OCI-LY3 (cell line): ENCODE results near the gene SOD1.

Experiments
- H2AFZ ChIP-seq: fragments of 200-600, 300-600 bp; shearing (Covaris generic); 2 replicates; pipeline ENCODE4 v1.6.0; 2014; ENCODE audit warnings: antibody characterized with exemption, low read depth, low read length
- H3K27ac ChIP-seq: fragments of 200-600, 300-600 bp; sonication (generic); 2 replicates; pipeline ENCODE4 v1.5.1; 2014; ENCODE audit warnings: mild to moderate bottlenecking, low read length, moderate library complexity, mixed read lengths
- H3K27me3 ChIP-seq: fragments of 200-600, 300-600 bp; sonication (generic); 2 replicates; pipeline ENCODE4 v1.6.1; 2014; ENCODE audit warnings: low read depth, low read length, mixed read lengths
- H3K36me3 ChIP-seq: fragments of 200-600, 300-600 bp; sonication (generic); replicated peaks from 2 replicates; pipeline ENCODE3; 2014; ENCODE audit warnings: low read depth, low read length, mixed read lengths
- H3K4me1 ChIP-seq: fragments of 300-600, 200-600 bp; sonication (generic); 2 replicates; pipeline ENCODE4 v1.6.1; 2014; ENCODE audit warnings: low read length, mixed read lengths
- H3K4me2 ChIP-seq: fragments of 200-600, 300-600 bp; sonication (generic); 2 replicates; pipeline ENCODE4 v1.6.1; 2014; ENCODE audit warnings: low read length, mixed read lengths
- H3K4me3 ChIP-seq: fragments of 300-600, 200-600 bp; sonication (generic); 2 replicates; pipeline ENCODE4 v1.5.1; 2014; ENCODE audit warnings: antibody characterized with exemption, mild to moderate bottlenecking, low read length, moderate library complexity
- H3K79me2 ChIP-seq: fragments of 300-600, 200-600 bp; shearing (Covaris generic); 2 replicates; pipeline ENCODE4 v1.6.1; 2014; ENCODE audit warnings: mild to moderate bottlenecking, low read length, mixed read lengths
- H3K9ac ChIP-seq: fragments of 300-600, 200-600 bp; shearing (Covaris generic); 2 replicates; pipeline ENCODE4 v1.6.0; 2014; ENCODE audit warnings: mild to moderate bottlenecking, low read length, moderate library complexity
- H3K9me3 ChIP-seq: fragments of 200-600, 300-600 bp; shearing (Covaris generic); 2 replicates; pipeline ENCODE4 v1.6.1; 2014; ENCODE audit warnings: low read length, mixed read lengths; ENCODE audit not compliant: insufficient read depth
- H4K20me1 ChIP-seq: fragments of 200-600, 300-600 bp; sonication (generic); 2 replicates; pipeline ENCODE4 v1.6.1; 2016; ENCODE audit warnings: low read length, mixed read lengths; ENCODE audit not compliant: insufficient read depth
- CTCF ChIP-seq: fragments of 200-600, 300-600 bp; sonication (generic); IDR thresholded peaks from 2 replicates; pipeline ENCODE4 v1.5.1; 2014; ENCODE audit warnings: antibody characterized with exemption, low read length, low read depth
- EZH2phosphoT487 ChIP-seq: fragments of 200-600 bp; shearing (Covaris generic); IDR thresholded peaks from 2 replicates; pipeline ENCODE4 v1.6.1; 2018; ENCODE audit warnings: antibody characterized with exemption, mixed run types, low read depth

Gene SOD1

GRCh38 chr21:31682620-31683019 lies 23.1 kb downstream of the SOD1 start:
- H3K4me2 ChIP-seq, result no peak overlapping the region
- H3K27me3 ChIP-seq, result no peaks in the 10 kb centered on the region
- H4K20me1 ChIP-seq, result peaks cover 4% of the 10 kb centered on the region; the same call in 1 of the 2 replicates
- TF ChIP-seq CTCF (no peak), EZH2phosphoT487 (no peak)
- H3K27ac ChIP-seq, result no peak overlapping the region
- H3K36me3 ChIP-seq, result peaks cover 55% of the 10 kb centered on the region
- H2AFZ ChIP-seq, result no peak overlapping the region
- no peaks in the 10 kb centered on the region for H3K4me1 ChIP-seq
- no peak overlapping the region for H3K9ac ChIP-seq
- no peaks in the 10 kb centered on the region for H3K9me3 ChIP-seq
- H3K4me3 ChIP-seq, result no peak overlapping the region
- H3K79me2 ChIP-seq, result peaks cover 3% of the 10 kb centered on the region; the same call in 1 of the 2 replicates

- H3K4me1 ChIP-seq, result no peaks in the 10 kb centered on the region
- H3K27me3 ChIP-seq, result no peaks in the 10 kb centered on the region
- TF ChIP-seq EZH2phosphoT487, result no peak
- no peak for TF ChIP-seq CTCF
- H3K36me3 ChIP-seq, result peaks cover 53% of the 10 kb centered on the region
- H3K9me3 ChIP-seq, result no peaks in the 10 kb centered on the region
- peaks cover 3% of the 10 kb centered on the region; the same call in 1 of the 2 replicates for H3K79me2 ChIP-seq
- H3K4me3 ChIP-seq, result no peak overlapping the region
- H2AFZ ChIP-seq, result no peak overlapping the region
- no peak overlapping the region for H3K27ac ChIP-seq
- H3K9ac ChIP-seq, result no peak overlapping the region
- H3K4me2 ChIP-seq, result no peak overlapping the region
- H4K20me1 ChIP-seq, result peaks cover 4% of the 10 kb centered on the region; the same call in 1 of the 2 replicates
Observed at GRCh38 chr21:31683029-31683428, 23.5 kb downstream of the SOD1 start.

GRCh38 chr21:31684918-31685317 lies 25.4 kb downstream of the SOD1 start:
- Histone ChIP-seq H2AFZ (no peak overlapping the region), H3K4me1 (no peaks in the 10 kb centered on the region), H3K27ac (no peak overlapping the region), H4K20me1 (peaks cover 4% of the 10 kb centered on the region; the same call in 1 of the 2 replicates), H3K9ac (no peak overlapping the region), H3K79me2 (peaks cover 3% of the 10 kb centered on the region; the same call in 1 of the 2 replicates), H3K27me3 (no peaks in the 10 kb centered on the region), H3K4me3 (no peak overlapping the region), H3K9me3 (no peaks in the 10 kb centered on the region), H3K4me2 (no peak overlapping the region), H3K36me3 (peaks cover 52% of the 10 kb centered on the region)
- TF ChIP-seq EZH2phosphoT487 (no peak), CTCF (no peak)

- H2AFZ ChIP-seq, result no peak overlapping the region
- H3K27ac ChIP-seq, result no peak overlapping the region
- H4K20me1 ChIP-seq, result peaks cover 4% of the 10 kb centered on the region; the same call in 1 of the 2 replicates
- no peaks in the 10 kb centered on the region for H3K27me3 ChIP-seq
- H3K4me3 ChIP-seq, result no peak overlapping the region
- H3K79me2 ChIP-seq, result peaks cover 3% of the 10 kb centered on the region; the same call in 1 of the 2 replicates
- no peak overlapping the region for H3K4me2 ChIP-seq
- no peaks in the 10 kb centered on the region for H3K9me3 ChIP-seq
- H3K36me3 ChIP-seq, result peaks cover 52% of the 10 kb centered on the region
- H3K9ac ChIP-seq, result no peak overlapping the region
- H3K4me1 ChIP-seq, result no peaks in the 10 kb centered on the region
- TF ChIP-seq CTCF (no peak), EZH2phosphoT487 (no peak)
Observed at GRCh38 chr21:31686272-31686915, 26.9 kb downstream of the SOD1 start.
